Measurements from ENCODE around the gene REEP2.

Gene REEP2

GRCh38 chr5:138448481-138449398 is 9.9 kb downstream of the REEP2 start:
- no peak for DNase-seq

DNA sequence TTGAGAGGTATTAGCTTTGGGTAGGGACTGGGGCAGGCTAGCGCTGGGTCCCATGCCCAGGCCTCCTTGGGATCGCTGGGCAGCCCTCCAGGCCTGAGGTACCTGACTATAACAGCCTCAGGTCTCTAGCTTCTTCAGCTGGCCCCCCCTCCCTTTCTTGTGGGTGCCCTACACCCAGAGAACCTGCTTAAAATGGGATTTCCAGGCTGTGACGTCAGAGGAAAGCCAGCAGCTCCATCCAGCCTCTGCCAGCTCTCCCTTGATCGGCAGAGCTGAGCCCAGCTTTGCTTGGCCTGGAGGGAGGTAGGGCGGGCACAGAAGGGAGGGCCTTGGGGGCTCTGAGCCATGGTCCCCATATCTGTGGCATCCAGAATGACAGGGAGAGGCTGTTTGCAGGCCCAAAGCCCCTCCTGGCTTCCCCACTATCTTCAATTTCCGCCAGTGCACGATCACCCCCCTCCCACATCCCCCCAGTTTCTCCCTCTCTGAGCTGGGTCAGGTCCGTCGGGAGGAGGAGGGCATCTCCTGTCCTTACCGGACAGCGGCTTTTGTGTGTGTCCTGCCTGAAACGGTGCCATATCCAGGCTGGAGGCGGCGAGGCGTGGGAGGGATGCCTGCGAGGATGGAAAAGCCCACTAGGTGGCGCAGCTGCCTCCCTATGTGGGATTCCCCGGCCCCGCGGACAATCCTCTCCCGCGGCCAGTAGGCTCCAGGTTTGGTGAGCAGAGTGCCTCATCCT is 10.8 kb downstream of the REEP2 start:
- no peak for DNase-seq

- DNase-seq: no peak
Measured at GRCh38 chr5:138450971-138451370, 12.1 kb downstream of the REEP2 start.

- no peak for DNase-seq
Measured at GRCh38 chr5:138452720-138453119, 13.9 kb downstream of the REEP2 start.

GRCh38 chr5:138453590-138453989 is 14.7 kb downstream of the REEP2 start:
- no peak for DNase-seq

- DNase-seq: no peak
Measured at GRCh38 chr5:138454121-138454520, 15.3 kb downstream of the REEP2 start.

- DNase-seq: no peak
Measured at GRCh38 chr5:138455232-138455930, 16.5 kb downstream of the REEP2 start.

DNA sequence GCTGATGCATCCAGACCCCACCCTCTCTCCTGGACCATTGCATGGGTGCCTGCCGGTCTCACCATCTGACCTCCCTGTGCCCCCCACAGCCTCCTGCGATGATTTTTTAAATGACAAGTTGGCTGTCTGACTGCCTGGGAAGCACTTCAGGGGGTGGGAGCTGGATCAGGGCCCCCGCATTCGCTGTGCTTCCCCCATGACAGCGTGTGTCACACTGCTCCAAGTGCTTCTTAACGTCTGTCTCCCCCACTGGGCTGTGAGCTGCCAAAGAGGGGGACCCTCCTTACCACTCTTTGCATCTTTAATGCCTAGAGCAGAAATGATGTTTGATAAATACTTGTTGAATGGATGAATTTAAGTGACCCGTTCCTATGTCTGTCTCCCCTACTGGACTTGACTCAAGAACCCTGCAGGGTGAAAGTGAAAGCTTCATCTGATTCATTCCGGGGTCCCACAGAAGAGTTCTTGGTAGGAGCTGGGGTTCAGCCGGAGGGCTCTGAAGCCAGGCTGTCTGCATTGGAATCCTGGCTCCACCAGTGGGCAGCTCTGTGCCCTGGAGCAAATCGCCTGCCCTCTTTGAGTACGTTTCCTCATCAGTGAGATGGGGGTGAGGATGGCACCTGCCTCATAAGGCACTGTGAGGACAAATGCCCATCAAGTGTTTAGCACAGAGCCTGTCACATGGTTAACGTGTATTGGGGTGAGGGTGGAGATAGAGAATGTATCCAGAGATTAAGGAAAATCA is 18.8 kb downstream of the REEP2 start:
- no peak for DNase-seq

DNA sequence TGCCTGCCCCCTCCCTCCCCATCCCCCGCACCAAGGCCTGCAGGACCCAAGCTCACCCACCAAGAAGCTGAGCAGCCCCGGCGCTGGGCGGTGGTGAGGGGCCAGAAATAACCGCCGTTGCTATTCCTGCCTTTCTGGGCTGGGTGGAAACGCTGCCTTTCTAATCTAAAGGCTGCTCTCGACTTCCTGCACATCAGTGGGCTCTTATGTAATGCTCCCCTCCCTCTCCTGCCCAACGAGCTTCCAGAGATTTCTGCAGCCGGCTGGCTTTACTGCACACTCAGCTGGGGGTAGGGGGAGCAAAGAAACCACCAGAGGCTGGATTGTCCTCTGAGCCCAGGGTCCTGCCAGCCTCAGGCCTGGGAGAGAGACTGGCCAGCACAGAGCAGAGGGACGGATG is 19.5 kb downstream of the REEP2 start:
- DNase-seq: no peak

- no peak for DNase-seq
Measured at GRCh38 chr5:138458856-138459255, 20.0 kb downstream of the REEP2 start.

DNA sequence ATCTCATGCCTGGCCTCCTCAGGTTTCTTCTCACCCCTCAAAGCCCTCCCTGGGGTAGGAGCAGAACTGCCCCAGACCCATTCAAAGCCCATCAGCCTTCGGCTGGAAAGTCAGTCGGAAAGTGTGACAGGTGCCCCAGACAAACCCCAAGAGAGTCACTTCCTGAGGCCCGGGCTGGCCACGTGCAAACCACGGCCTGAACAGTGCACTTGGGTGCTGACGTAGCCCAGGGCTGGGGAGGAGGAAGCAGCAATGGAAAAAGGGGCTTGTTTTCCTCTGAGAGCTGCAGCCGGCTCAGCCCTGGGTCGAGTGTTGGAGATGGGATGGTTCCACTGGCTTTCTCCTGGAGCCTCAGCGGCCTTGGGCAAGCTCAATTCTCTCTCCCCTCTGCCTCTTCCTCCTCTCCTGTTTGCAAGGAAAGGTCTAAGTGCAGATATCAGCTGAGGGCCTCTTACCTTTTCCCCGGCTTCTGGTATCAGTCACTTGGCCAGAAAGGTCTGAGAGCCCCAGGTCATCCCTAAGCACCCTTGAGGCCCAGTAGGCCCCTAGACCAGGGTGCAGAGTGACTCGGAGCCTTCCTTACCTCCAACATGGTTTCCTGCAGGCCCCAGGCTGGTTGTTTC is 20.6 kb downstream of the REEP2 start:
- DNase-seq: peak; percentile 24

DNA sequence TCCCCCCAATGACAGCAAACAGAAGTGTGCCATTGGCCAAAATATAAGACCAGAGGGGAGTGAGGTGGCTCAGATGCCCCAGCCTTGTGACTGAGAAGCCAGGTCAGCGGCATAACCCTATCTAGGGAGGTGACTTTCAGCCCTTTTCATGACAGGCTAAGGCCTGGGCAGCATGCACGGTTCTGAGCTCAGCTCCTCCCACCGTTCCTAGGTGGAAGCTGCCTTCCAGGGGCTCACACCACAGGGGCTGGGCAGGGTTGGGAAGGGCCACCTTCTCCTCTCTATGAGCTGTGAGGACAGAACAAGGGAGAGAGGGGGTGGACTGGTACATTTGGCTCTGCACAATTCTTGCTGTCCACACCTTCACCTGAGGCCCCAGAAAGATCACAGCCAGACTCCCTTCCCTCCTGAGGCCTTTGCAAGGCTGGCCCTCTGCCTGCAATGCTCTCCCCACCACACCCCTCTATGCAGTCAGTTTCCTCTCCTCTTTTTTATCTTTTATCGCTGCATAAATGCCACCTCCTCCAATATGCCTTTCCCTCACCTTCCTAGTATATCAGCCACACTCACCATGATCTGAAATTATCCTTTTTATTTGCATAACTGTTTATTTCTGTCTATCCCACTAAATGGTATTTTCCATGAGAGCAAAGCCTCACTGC is 21.3 kb downstream of the REEP2 start:
- no peak for DNase-seq

GRCh38 chr5:138461343-138462125 is 22.7 kb downstream of the REEP2 start:
- no peak for DNase-seq

- no peak for DNase-seq
Measured at GRCh38 chr5:138463419-138464007, 24.7 kb downstream of the REEP2 start.

GRCh38 chr5:138464008-138464387 is 25.1 kb downstream of the REEP2 start:
- peak; percentile 76 for DNase-seq

DNA sequence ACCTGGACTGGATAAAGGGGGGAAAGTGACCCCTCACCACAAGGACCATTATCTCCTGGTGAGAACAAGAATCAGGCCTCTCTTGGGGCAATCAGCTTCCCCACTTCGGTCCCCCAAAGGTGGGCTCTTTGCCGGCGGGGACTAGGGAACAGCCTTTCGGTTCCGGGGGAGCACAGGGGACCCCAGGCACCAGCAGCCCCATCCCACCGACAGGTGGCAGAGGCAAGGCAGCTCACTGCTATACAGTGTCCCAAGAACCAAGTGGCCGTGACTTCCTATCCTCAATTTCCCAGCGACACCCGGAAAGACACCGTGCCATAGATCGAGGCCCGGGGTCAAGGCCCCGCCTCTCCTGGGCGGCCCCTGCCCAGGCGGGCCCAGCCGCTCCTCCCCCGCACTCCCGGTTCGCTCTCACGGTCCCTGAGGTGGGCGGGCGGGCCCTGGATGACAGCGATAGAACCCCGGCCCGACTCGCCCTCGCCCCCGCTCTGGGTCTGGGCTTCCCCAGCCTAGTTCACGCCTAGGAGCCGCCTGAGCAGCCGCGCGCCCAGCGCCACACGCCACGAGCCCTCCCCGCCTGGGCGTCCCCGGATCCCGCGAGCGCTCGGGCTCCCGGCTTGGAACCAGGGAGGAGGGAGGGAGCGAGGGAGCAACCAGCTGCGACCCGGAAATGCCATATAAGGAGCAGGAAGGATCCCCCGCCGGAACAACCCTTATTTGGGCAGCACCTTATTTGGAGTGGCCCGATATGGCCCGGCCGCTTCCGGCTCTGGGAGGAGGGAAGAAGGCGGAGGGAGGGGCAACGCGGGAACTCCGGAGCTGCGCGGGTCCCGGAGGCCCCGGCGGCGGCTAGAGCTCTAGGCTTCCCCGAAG is 25.8 kb downstream of the REEP2 start:
- peak; percentile 79 for DNase-seq

DNA sequence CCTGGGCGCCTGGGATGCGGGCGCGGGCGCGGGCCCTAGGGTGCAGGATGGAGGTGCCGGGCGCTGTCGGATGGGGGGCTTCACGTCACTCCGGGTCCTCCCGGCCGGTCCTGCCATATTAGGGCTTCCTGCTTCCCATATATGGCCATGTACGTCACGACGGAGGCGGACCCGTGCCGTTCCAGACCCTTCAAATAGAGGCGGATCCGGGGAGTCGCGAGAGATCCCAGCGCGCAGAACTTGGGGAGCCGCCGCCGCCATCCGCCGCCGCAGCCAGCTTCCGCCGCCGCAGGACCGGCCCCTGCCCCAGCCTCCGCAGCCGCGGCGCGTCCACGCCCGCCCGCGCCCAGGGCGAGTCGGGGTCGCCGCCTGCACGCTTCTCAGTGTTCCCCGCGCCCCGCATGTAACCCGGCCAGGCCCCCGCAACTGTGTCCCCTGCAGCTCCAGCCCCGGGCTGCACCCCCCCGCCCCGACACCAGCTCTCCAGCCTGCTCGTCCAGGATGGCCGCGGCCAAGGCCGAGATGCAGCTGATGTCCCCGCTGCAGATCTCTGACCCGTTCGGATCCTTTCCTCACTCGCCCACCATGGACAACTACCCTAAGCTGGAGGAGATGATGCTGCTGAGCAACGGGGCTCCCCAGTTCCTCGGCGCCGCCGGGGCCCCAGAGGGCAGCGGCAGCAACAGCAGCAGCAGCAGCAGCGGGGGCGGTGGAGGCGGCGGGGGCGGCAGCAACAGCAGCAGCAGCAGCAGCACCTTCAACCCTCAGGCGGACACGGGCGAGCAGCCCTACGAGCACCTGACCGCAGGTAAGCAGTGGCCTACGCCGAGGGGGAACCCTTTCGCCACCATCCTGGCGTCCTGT is 26.6 kb downstream of the REEP2 start, which contains the start of gene EGR1:
TSS of gene EGR1 (plus strand) at position 219 of the 864 bp plus-strand sequence. CDS start at position 502, 283 bp downstream.
- DNase-seq: peak; percentile 50
